ENCODE measurements around the gene ANP32D.
"Not testable (repeated sequence)": the region's sequence is repeated elsewhere in the genome, so short reads cannot be mapped to it uniquely, and the experiment has no call there.

ANP32D gene

DNA sequence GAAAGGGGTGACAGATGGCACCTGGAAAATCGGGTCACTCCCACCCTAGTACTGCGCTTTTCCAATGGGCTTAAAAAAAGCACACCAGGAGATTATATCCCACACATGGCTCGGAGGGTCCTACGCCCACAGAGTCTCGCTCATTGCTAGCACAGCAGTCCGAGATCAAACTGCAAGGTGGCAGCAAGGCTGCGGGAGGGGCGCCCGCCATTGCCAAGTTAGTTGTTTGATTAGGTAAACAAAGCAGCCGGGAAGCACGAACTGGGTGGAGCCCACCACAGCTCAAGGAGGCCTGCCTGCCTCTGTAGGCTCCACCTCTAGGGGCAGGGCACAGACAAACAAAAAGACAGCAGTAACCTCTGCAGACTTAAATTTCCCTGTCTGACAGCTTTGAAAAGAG, 2.1 kb downstream of the ANP32D start:
- H3K36me3 Mint-ChIP-seq; ATAC-seq; DNase-seq (ENCODE audit: low spot score in 2 of 2); H3K27ac Mint-ChIP-seq; H3K4me3 Mint-ChIP-seq; H3K4me1 Mint-ChIP-seq: not testable (repeated sequence)
- H3K9me3 Mint-ChIP-seq, result peaks cover 15% of the 10 kb centered on the region

DNA sequence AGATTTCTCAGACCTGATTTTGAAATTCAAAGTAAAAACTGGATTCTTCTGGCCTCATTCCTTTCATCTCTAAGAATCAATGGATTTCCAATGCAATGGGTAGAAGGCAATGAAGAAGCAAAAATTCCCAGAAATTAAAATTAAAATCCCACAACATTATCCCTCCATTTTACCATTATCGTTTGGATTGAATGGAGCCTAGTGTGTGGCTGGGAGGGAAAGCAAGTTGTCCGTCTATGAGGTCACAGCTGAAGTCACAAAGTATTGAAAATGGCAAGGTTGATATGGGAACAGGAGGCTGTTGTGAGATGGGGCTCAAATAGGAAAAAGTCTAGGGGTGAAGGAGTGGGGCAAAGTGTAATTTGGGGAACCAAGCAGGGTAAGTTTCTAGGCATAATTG, 9.8 kb downstream of the ANP32D start, which contains the start of gene C12orf54:
TSS of gene C12orf54 (plus strand) at position 301 of the 400 bp plus-strand sequence. CDS start 799 bp downstream, outside the sequence.
- H3K36me3 Mint-ChIP-seq, result no peaks in the 10 kb centered on the region
- DNase-seq (ENCODE audit: low spot score in 2 of 2), result no peak
- ATAC-seq, result no peak
- H3K4me1 Mint-ChIP-seq, result no peaks in the 10 kb centered on the region
- no peaks in the 10 kb centered on the region for H3K9me3 Mint-ChIP-seq
- H3K27ac Mint-ChIP-seq, result no peak within 1 kb of the TSS
- no peak within 1 kb of the TSS for H3K4me3 Mint-ChIP-seq

DNA sequence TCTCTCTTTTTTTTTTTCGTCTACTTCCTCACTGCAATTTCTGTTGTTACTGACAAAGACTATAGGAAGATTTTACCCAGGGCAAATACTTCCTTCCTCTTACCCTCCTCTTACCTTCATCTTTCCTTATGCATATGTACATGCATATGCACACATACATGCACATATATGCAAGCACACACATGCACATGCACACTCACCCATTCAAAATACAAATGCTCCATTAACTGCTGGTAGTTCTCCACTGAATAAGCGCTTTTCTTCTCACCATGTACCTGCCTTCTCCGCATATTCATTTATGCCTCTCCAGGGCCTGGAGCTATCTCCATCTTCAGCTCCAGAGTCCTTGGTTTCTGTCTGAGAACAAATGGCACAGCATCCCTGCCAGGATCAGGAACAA, 10.6 kb downstream of the ANP32D start:
- DNase-seq (ENCODE audit: low spot score in 2 of 2) (no peak), ATAC-seq (no peak)
- H3K4me1 Mint-ChIP-seq, result no peaks in the 10 kb centered on the region
- no peak overlapping the region for H3K27ac Mint-ChIP-seq
- no peaks in the 10 kb centered on the region for H3K36me3 Mint-ChIP-seq
- no peak overlapping the region for H3K4me3 Mint-ChIP-seq
- H3K9me3 Mint-ChIP-seq, result no peaks in the 10 kb centered on the region

DNA sequence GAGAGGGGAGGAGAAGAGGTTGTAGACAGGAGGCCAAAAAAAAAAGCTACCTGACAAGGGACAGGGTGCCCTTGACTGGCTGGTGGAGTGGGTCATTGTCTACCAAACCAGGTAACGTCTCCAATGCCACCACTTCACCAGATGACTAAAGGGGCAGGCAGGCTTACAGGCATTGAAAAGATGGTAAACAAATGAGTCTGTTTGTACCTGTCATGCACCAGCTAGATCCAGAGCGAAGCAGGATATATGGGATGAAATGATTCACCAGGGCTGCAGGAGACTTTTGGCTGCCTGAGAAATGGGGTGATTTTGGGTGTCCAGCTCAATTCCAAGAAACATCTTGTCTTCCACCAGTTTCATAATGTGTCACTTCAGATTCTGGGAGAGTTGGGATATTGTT, 13.9 kb downstream of the ANP32D start:
- no peaks in the 10 kb centered on the region for H3K36me3 Mint-ChIP-seq
- H3K9me3 Mint-ChIP-seq, result no peaks in the 10 kb centered on the region
- ATAC-seq (no peak), DNase-seq (ENCODE audit: low spot score in 2 of 2) (no peak)
- H3K4me1 Mint-ChIP-seq, result peaks cover 6% of the 10 kb centered on the region
- no peak overlapping the region for H3K4me3 Mint-ChIP-seq
- no peak overlapping the region for H3K27ac Mint-ChIP-seq

DNA sequence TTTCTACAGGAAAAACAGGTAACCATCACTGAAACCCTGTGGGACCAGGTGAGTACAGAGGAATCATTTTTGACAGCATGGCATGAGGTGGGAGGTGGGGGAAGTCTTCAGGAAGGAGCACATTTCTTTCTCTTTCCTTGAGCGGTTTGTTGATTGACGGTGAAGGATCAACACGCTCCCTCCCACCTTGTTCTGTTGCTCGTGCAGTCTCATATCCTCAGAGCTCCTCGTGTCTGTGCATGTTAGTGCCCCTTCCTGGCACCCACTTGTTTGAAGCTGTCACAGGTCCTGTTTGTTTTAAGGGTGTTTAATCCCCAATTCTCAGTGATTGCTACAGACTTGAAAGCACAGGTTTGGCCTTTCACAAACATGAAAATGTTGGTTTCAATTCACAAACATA, 14.3 kb downstream of the ANP32D start:
- H3K4me3 Mint-ChIP-seq, result no peak overlapping the region
- ATAC-seq (no peak), DNase-seq (ENCODE audit: low spot score in 2 of 2) (no peak)
- no peaks in the 10 kb centered on the region for H3K9me3 Mint-ChIP-seq
- H3K36me3 Mint-ChIP-seq, result no peaks in the 10 kb centered on the region
- peaks cover 6% of the 10 kb centered on the region for H3K4me1 Mint-ChIP-seq
- no peak overlapping the region for H3K27ac Mint-ChIP-seq

DNA sequence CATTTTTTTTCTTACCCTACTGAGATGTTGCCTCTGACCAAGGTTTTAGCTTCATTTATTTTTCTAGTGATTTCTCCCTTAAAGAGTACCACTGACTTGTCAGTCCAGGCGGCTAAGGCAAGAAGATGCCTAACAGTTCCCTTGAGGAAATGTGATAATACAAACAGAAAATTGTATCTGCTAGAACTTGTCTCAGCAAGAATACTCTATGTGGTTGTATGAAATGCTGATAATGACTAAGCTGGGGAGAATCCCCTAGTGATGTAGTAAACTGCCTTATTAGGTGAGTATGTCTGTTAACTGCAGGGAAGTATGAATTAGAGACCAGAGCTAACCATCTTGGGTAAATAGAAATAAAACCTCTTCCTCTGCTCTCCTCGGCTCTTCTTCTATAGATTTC, 16.7 kb downstream of the ANP32D start:
- Mint-ChIP-seq H3K36me3 (no peaks in the 10 kb centered on the region), H3K4me1 (peaks cover 6% of the 10 kb centered on the region)
- ATAC-seq, result peak; percentile 96

DNA sequence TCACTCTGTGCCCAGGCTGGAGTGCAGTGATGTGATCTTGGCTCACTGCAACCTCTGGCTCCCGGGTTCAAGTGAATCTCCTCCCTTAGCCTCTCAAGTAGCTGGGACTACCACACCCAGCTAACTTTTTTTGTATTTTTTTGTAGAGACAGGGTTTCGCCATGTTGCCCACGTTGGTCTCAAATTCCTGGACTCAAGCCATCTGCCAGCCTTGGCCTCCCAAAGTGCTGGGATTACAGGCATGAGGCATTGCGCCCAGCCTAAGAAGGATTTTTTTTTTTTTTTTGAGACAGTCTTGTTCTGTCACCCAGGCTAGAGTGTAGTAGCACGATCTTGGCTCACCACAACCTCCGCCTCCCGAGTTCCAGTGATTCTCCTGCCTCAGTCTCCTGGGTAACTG, 17.1 kb downstream of the ANP32D start:
- not testable (repeated sequence) for H3K9me3 Mint-ChIP-seq; H3K4me3 Mint-ChIP-seq; ATAC-seq; H3K4me1 Mint-ChIP-seq; H3K36me3 Mint-ChIP-seq; DNase-seq (ENCODE audit: low spot score in 2 of 2)
- H3K27ac Mint-ChIP-seq, result peak overlapping the region; percentile 64

More for the DNA sequence above, 16.7 kb downstream of the ANP32D start:
- Mint-ChIP-seq H3K4me3 (no peak overlapping the region), H3K9me3 (no peaks in the 10 kb centered on the region), H3K27ac (peak overlapping the region; percentile 64)
- no peak for DNase-seq (ENCODE audit: low spot score in 2 of 2)

DNA sequence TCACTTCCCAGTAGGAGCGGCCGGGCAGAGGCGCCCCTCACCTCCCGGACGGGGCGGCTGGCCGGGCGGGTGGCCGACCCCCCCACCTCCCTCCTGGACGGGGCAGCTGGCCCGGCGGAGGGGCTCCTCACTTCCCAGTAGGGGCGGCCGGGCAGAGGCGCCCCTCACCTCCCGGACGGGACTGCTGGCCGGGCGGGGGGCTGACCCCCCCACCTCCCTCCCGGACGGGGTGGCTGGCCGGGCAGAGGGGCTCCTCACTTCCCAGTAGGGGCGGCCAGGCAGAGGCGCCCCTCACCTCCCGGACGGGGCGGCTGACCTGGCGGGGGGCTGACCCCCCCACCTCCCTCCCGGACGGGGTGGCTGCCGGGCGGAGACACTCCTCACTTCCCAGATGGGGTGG, 27.9 kb downstream of the ANP32D start:
- not testable (repeated sequence) for DNase-seq (ENCODE audit: low spot score in 2 of 2); H3K9me3 Mint-ChIP-seq; H3K4me1 Mint-ChIP-seq; H3K27ac Mint-ChIP-seq; H3K36me3 Mint-ChIP-seq; H3K4me3 Mint-ChIP-seq; ATAC-seq

DNA sequence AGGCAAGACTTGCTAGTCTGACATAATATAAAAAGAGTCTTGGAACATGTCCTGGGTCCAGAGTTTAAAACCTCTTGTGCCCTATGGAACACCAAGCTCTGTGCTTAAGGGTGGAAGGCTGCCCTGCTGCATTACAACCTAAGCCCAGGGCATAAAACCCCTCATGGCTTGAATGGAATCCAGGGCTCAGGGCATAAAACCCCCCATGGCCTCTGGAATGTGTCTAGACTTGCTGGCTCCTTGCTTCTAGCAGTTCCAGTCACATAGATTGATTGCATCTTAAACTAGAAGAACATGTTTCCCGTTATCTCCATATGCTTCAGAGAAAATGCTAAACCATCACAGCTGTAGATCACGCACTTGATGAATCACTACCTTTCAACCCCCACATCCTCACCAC, 34.5 kb downstream of the ANP32D start:
- not testable (repeated sequence) for ATAC-seq; H3K27ac Mint-ChIP-seq; H3K36me3 Mint-ChIP-seq; H3K9me3 Mint-ChIP-seq; H3K4me3 Mint-ChIP-seq; DNase-seq (ENCODE audit: low spot score in 2 of 2); H3K4me1 Mint-ChIP-seq

DNA sequence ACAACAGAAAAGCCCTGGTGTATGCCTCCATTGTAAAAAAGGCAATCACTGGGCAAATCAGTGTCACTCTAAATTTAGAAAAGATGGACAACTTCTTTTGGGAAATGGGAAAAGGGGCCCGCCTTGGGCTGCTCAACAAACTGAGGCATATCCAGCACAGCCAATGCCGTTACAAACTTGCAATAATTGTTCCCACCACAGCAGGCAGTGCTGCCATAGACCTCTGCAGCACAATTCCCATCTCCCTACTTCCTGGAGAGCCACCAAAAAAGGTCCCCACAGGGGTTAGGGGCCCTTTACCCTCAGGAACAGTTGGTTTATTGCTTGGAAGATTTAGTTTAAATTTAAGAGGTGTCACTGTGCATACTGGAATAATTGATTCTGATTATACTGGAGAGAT, 36.6 kb downstream of the ANP32D start:
- ATAC-seq, result no peak
- H3K36me3 Mint-ChIP-seq, result no peaks in the 10 kb centered on the region
- no peak overlapping the region for H3K27ac Mint-ChIP-seq
- no peaks in the 10 kb centered on the region for H3K4me1 Mint-ChIP-seq
- H3K4me3 Mint-ChIP-seq, result no peak overlapping the region
- no peak for DNase-seq (ENCODE audit: low spot score in 2 of 2)
- H3K9me3 Mint-ChIP-seq, result no peaks in the 10 kb centered on the region

DNA sequence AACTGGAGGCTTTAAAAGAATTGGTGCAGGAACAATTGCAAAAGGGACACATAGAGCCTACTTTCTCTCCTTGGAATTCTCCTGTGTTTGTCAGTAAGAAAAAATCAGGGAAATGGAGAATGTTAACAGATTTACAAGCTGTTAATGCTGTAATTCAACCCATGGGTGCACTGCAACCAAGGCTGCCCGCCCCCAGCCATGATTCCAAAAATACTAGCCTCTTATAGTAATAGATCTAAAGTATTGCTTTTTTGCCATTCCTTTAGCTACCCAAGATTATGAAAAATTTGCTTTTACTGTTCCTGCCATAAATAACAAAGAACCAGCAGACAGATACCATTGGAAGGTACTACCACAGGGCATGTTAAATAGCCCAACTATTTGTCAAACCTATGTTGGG, 37.8 kb downstream of the ANP32D start:
- ATAC-seq (no peak), DNase-seq (ENCODE audit: low spot score in 2 of 2) (no peak)
- Mint-ChIP-seq H3K36me3 (no peaks in the 10 kb centered on the region), H3K4me1 (no peaks in the 10 kb centered on the region), H3K9me3 (no peaks in the 10 kb centered on the region), H3K4me3 (no peak overlapping the region), H3K27ac (no peak overlapping the region)

DNA sequence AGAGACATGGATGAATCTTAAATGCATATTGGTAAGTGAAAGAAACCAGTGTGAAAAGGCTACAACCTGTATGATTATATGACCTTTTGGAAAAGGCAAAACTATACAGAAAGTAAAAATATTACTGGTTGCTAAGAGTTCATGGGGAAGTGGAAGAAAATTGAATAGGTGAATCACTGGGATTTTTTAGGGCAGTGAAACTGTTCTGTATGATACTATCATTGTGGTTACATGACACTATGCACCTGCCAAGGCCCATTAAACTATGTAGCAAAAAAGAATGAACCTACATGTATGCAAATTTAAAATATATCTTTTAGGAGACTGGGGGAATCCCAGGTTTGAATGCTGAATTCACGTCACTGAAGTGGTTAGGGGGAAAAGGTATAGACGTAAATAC, 40.5 kb downstream of the ANP32D start:
- H3K36me3 Mint-ChIP-seq, result no peaks in the 10 kb centered on the region
- ATAC-seq, result peak; percentile 74
- H3K9me3 Mint-ChIP-seq, result no peaks in the 10 kb centered on the region
- DNase-seq (ENCODE audit: low spot score in 2 of 2), result no peak
- no peak overlapping the region for H3K4me3 Mint-ChIP-seq
- H3K27ac Mint-ChIP-seq, result no peak overlapping the region
- no peaks in the 10 kb centered on the region for H3K4me1 Mint-ChIP-seq

DNA sequence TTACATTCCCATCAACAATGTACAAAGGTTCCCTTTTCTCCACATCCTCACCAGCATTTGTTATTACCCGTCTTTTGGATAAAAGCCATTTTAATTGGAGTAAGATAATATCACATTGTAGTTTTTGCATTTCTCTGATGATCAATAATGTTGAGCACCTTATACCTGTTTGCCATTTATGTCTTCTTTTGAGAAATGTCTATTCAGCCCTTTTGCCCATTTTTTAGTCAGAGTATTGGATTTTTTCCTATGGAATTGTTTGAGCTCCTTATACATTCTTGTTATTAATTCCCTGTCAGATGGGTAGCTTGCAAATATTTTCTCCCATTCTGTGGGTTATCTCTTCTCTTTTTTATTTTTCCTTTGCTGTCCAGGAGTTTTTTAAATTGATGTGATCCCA, 42.4 kb downstream of the ANP32D start:
- ATAC-seq, result no peak
- DNase-seq (ENCODE audit: low spot score in 2 of 2), result no peak
- H3K4me1 Mint-ChIP-seq, result no peaks in the 10 kb centered on the region
- no peaks in the 10 kb centered on the region for H3K36me3 Mint-ChIP-seq
- H3K27ac Mint-ChIP-seq, result no peak overlapping the region
- H3K9me3 Mint-ChIP-seq, result no peaks in the 10 kb centered on the region
- H3K4me3 Mint-ChIP-seq, result no peak overlapping the region

DNA sequence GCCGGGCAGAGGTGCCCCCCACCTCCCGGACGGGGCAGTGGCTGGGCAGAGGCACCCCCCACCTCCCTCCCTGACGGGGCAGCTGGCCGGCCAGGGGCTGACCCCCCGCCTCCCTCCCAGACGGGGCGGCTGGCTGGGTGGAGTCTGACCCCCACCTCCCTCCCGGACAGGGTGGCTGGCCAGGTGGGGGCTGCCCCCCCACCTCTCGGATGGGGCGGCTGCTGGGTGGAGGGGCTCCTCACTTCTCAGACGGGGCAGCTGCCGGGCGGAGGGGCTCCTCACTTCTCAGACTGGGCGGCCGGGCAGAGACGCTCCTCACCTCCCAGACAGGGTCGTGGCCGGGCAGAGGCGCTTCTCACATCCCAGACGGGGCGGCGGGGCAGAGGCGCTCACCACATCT, 48.0 kb downstream of the ANP32D start:
- H3K4me3 Mint-ChIP-seq; DNase-seq (ENCODE audit: low spot score in 2 of 2); H3K27ac Mint-ChIP-seq; H3K36me3 Mint-ChIP-seq; H3K9me3 Mint-ChIP-seq; ATAC-seq; H3K4me1 Mint-ChIP-seq: not testable (repeated sequence)
